ENCODE measurements around the gene CDH13. TPM values are rescaled to one million over a fixed set of nuclear protein-coding genes. Genes with fewer than 3 reads are reported as not detected.

CDH13 gene
- total and polyA plus RNA-seq, 5 donors: 20.7 to 123 (median 93.6) TPM

DNA sequence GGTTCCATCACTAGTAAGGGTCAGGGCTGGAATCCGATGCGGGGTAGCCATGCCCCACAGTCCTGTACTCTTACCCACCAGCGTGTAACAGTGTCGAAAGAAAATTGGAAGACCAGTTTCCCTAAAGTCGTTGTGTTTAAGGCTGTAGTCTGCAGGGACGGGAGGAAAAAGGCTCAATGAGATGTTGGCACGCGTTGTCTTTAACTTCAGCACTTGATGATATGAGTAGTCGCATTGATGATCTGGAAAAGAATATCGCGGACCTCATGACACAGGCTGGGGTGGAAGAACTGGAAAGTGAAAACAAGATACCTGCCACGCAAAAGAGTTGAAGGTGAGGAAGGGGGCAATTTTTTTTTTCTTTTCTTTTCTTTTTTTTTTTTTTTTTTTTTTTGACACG is 1182.3 kb downstream of the CDH13 start:
- H3K4me1 ChIP-seq (ENCODE audit: control insufficient read depth, insufficient read depth, low read length): peaks cover 5% of the 10 kb centered on the region
- H3K27ac ChIP-seq (ENCODE audit: low read length): no peak overlapping the region
- 83% methylated on average over 13 of the region's 13 CpGs for WGBS
- DNase-seq (no peak), ATAC-seq (no peak)
- H3K9me3 ChIP-seq (ENCODE audit: control insufficient read depth, low read length): no peaks in the 10 kb centered on the region
- H3K27me3 ChIP-seq (ENCODE audit: control insufficient read depth, insufficient read depth): no peaks in the 10 kb centered on the region
- intact Hi-C loops (cut with DNase I): no loop called here
- peak overlapping the region; percentile 78 for H3K4me3 ChIP-seq (ENCODE audit: low read length)

DNA sequence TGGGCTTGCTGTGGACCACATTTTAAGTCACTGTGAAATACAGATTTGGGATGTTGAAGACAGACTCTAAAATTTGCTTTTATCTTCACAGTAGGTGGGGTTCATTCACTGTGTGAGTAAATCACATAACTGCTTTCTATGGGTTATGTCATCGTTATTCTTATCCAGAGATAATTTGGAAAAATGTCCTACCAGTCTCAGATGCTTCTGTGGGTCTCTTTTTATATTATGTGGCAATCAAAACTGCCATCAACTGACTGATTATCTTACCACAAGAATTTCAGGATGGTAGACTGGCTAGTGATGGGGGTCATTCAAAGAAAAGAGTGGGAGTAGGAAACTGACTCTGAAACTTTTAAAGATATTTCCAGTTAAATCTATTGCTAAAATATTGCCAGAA is 1184.1 kb downstream of the CDH13 start:
- H3K9me3 ChIP-seq (ENCODE audit: control insufficient read depth, low read length): no peaks in the 10 kb centered on the region
- H3K27me3 ChIP-seq (ENCODE audit: control insufficient read depth, insufficient read depth): no peaks in the 10 kb centered on the region
- DNase-seq (no peak), ATAC-seq (no peak)
- H3K27ac ChIP-seq (ENCODE audit: low read length): no peak overlapping the region
- peaks cover 5% of the 10 kb centered on the region for H3K4me1 ChIP-seq (ENCODE audit: control insufficient read depth, insufficient read depth, low read length)
- intact Hi-C loops (cut with DNase I): no loop called here
- 49% methylated on average over 1 of the region's 1 CpG for WGBS
- no peak overlapping the region for H3K4me3 ChIP-seq (ENCODE audit: low read length)

DNA sequence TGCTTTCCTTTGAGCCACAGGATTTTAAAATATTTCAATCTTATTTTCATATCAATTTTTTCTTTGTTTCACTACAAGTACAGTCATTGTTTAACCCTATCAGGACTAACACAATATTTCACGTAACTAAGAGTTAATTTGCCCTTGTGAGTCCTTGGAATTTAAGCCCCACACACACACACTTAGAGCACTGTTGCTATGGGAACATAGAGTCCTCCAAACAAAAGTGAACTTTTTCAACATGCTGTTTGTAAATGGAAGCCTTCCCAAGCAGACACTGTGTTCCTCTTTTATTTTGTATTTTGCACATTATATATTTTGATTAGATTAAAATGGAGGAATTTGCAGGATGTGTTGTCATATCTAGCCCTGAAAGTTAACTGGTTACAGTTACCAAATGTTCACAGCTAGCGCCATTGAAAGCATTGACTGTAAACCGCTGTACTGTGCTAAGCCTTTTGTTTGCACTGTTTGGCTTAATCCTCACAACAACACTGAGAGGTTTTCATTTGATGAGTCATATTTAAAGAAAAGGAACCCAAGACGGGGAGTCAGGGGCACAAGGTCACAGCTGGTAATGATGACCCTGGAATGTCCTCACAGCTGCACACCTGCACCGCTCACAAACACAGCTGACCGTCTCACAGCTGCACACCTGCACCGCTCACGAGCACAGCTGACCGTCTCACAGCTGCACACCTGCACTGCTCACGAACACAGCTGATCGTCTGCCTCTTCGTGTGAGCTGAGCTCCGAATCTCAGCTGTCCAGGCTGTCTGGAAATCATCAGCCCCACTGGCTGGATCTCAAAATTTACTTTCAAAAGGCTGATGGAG is 1187.3 kb downstream of the CDH13 start:
- Histone ChIP-seq H3K4me3 (ENCODE audit: low read length) (no peak overlapping the region), H3K27me3 (ENCODE audit: control insufficient read depth, insufficient read depth) (no peaks in the 10 kb centered on the region), H3K4me1 (ENCODE audit: control insufficient read depth, insufficient read depth, low read length) (peaks cover 1% of the 10 kb centered on the region), H3K9me3 (ENCODE audit: control insufficient read depth, low read length) (no peaks in the 10 kb centered on the region), H3K27ac (ENCODE audit: low read length) (peak overlapping the region; percentile 1)
- DNase-seq (no peak), ATAC-seq (peak; percentile 45 to 57)
- 23% methylated on average over 13 of the region's 13 CpGs for WGBS
- intact Hi-C loops (cut with DNase I): no loop called here

DNA sequence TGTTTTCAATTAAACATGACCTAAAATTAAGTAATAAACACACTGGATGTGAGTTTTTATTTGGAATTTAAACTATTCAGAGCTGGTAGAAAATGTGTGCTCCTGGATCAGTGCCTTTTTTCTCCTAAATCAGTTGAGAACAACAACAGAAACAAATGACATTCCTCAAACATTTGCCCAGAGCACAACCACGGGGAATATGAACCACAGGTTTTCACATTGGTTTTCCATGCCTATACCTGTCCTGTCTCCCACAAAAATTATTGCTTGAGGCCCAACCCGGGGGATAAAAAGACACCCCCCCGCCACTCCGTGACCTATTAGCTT is 1187.9 kb downstream of the CDH13 start:
- 79% methylated on average over 4 of the region's 4 CpGs for WGBS
- ATAC-seq: no peak
- Histone ChIP-seq H3K27ac (ENCODE audit: low read length) (no peak overlapping the region), H3K4me3 (ENCODE audit: low read length) (no peak overlapping the region), H3K4me1 (ENCODE audit: control insufficient read depth, insufficient read depth, low read length) (no peaks in the 10 kb centered on the region), H3K27me3 (ENCODE audit: control insufficient read depth, insufficient read depth) (no peaks in the 10 kb centered on the region), H3K9me3 (ENCODE audit: control insufficient read depth, low read length) (no peaks in the 10 kb centered on the region)
- intact Hi-C loops (cut with DNase I): no loop called here
- DNase-seq: no peak

DNA sequence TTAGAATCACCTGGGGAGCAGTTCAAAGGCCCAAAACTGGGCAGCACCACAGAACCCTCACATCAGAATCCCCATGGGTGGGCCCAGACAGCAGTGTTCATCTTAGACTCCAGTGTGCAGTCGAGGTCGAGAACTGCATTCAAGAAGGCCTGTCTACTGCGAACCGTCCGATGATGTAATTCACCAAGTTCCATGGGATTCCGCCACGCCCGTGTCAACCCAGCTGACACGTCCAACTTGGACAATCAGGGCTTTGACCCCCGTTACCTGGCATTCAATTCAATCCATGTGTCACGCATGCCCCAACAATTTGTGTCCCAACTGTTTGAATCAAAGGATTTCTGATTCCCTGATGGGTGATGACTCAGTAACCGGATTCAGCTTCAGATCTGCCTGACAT is 1190.3 kb downstream of the CDH13 start:
- H3K27me3 ChIP-seq (ENCODE audit: control insufficient read depth, insufficient read depth): no peaks in the 10 kb centered on the region
- H3K9me3 ChIP-seq (ENCODE audit: control insufficient read depth, low read length): no peaks in the 10 kb centered on the region
- WGBS: 91% methylated on average over 12 of the region's 12 CpGs
- ATAC-seq (no peak), DNase-seq (no peak)
- intact Hi-C loops (cut with DNase I): no loop called here
- H3K27ac ChIP-seq (ENCODE audit: low read length): no peak overlapping the region
- H3K4me1 ChIP-seq (ENCODE audit: control insufficient read depth, insufficient read depth, low read length): no peaks in the 10 kb centered on the region
- H3K4me3 ChIP-seq (ENCODE audit: low read length): no peak overlapping the region

DNA sequence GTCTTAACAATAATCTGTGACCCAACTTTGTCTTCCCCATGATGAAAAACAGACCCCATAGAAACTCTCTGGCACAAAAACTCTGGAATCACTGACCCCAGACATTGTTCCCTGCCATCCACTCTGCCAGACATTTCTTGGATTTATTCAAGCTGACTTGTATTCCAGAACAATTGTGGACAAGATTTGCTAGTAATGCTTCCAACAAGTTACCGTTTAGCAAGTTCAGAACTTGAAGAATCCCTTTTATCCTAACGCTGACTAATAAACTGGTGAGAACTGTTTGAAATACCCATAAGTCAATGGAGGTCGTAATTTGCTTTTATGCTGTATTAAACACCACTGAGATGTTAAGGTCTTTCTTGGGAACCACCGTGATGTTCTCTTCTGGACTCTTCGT is 1191.5 kb downstream of the CDH13 start:
- DNase-seq (no peak), ATAC-seq (no peak)
- 85% methylated on average over 5 of the region's 5 CpGs for whole genome bisulfite sequencing
- H3K4me1 ChIP-seq (ENCODE audit: control insufficient read depth, insufficient read depth, low read length): no peaks in the 10 kb centered on the region
- no peaks in the 10 kb centered on the region for H3K27me3 ChIP-seq (ENCODE audit: control insufficient read depth, insufficient read depth)
- H3K27ac ChIP-seq (ENCODE audit: low read length): no peak overlapping the region
- no peaks in the 10 kb centered on the region for H3K9me3 ChIP-seq (ENCODE audit: control insufficient read depth, low read length)
- intact Hi-C loops (cut with DNase I): no loop called here
- no peak overlapping the region for H3K4me3 ChIP-seq (ENCODE audit: low read length)

DNA sequence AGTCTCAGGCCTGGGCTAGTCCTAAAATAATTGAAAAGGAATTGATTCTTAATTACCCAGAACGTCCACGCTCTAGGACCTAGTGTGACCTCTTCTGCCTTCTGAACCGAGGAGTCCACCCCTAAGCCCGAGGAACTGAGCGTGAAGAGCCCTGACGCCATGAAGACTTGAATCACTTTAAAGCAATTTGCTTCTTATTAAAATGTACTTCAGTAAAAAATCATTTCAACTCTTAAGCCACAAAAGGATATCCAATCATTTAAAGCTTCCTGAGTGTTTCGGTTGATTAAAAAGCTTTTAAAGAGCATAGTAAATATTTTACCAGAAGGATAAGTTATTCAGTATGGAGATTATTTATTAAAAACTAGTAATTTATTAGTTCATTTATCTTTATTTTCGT is 1192.6 kb downstream of the CDH13 start:
- no peak overlapping the region for H3K27ac ChIP-seq (ENCODE audit: low read length)
- WGBS: 81% methylated on average over 8 of the region's 8 CpGs
- DNase-seq (no peak), ATAC-seq (no peak)
- H3K4me3 ChIP-seq (ENCODE audit: low read length): no peak overlapping the region
- H3K9me3 ChIP-seq (ENCODE audit: control insufficient read depth, low read length): no peaks in the 10 kb centered on the region
- no peaks in the 10 kb centered on the region for H3K27me3 ChIP-seq (ENCODE audit: control insufficient read depth, insufficient read depth)
- H3K4me1 ChIP-seq (ENCODE audit: control insufficient read depth, insufficient read depth, low read length): no peaks in the 10 kb centered on the region
- intact Hi-C loops (cut with DNase I): no loop called here

DNA sequence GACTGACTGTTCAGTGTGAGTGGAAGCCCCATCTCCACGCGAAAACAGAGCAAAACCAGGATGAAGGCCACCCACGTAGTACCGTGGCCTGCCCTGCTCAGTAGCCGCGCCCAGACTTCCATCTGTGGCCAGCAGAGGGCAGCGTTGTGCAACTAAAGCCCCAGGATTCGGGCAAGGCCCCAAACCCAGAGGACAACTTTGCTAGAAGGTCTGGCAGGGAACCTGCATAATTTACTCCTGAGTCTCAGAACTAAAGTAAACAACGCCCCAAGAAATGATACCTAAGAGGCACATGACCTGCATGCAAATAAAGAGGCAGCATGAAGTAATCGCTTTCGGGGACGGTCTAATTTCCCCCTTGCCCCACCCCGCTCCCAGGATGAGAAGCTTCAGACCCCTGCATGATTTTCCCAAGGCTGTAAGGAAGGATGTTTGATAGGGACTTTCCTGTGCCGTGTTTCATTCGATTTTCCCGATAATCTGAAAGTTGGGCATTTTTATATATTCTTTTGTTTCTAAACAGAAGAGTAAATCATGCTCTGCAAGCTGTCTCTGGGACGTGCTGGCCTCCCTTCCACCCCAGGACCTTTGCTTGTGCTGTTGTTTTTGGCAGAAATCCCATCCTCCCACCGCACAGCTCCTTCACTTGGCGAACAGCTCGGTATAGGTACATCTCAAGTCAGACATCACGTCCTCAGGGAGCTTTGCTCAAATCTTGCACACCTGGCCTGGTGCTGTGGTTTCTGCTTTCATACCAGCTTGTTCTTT is 1199.6 kb downstream of the CDH13 start:
- ATAC-seq (peak; percentile 82 to 91), DNase-seq (peak; percentile 83 to 95 (median 93))
- intact Hi-C loops (cut with DNase I): loop anchor here (2.0 to 10.0 kb wide), 6 partner anchors 51 to 238 kb away; partner anchors contain the start of gene OSGIN1 (in 1 of the 4)
- Histone ChIP-seq H3K27me3 (ENCODE audit: control insufficient read depth, insufficient read depth) (no peaks in the 10 kb centered on the region), H3K4me3 (ENCODE audit: low read length) (no peak overlapping the region), H3K9me3 (ENCODE audit: control insufficient read depth, low read length) (no peaks in the 10 kb centered on the region), H3K27ac (ENCODE audit: low read length) (no peak overlapping the region), H3K4me1 (ENCODE audit: control insufficient read depth, insufficient read depth, low read length) (no peaks in the 10 kb centered on the region)
- WGBS: 41% methylated on average over 21 of the region's 21 CpGs

DNA sequence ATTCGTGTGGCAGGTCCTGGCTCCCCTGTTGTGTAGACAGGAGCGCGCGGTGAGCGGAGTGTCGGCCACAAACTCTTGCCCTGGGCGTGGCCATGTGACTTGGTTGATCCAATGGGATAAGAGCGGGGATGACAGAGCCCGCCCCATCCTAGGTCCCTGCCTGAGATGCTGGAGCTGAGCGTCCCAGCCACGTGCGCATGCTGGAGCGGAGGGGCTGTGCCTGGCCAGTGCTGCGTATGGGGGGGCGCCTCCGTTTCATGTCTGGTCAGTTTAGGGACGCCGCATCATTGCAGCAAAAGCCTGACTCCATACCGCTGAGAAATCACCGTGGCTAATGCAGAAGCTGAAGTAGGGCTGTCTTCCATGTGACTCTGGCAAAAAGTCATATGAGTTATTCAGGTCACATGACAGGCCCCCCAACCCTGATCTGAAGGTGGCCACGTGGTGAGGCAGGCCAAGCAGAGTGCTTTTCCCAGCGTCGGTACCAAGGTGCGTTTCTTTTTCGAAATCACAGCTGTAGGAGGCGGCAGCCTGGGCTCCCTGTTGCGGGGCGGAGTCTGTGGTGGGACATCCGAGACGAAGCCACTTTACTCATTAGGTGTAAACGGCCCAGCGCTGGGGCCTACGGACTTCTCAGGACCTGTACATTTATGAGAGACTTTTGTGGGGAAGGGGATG is 1203.5 kb downstream of the CDH13 start:
- intact Hi-C loops (cut with DNase I): no loop called here
- WGBS: 89% methylated on average over 33 of the region's 33 CpGs

DNA sequence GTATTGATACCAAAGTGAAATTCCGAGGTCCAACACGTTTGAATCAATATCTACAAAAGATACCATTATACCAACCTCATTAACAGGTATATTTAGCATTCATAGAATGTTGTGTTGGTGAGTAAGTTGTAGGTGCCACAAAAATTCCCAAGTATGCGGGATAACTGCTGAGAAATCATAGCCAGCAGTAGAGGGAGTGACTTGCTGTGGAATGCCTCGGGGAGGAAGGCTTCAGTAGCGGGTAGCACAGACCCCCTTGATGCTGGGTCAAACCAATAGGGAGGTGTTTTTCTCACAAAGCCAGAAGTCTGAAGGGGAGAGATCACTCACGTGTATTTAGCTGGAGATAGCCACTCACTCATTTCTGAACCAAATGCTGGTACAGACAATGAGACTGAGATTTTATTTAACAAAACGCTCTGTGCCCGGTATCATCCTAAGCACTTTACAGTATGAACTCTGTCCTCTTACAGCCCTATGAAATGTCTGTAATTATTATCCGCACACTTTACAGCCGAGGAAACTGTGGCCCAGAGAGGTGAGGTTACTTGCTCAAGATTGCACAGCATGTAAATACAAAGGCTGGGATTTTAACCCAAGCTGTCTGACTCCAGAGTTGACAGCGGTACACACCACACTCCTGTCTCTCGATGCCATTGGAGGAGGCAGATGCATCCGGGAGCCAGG is 1204.1 kb downstream of the CDH13 start:
- Histone ChIP-seq H3K9me3 (ENCODE audit: control insufficient read depth, low read length) (no peaks in the 10 kb centered on the region), H3K4me3 (ENCODE audit: low read length) (no peak overlapping the region), H3K27me3 (ENCODE audit: control insufficient read depth, insufficient read depth) (no peaks in the 10 kb centered on the region), H3K4me1 (ENCODE audit: control insufficient read depth, insufficient read depth, low read length) (no peaks in the 10 kb centered on the region), H3K27ac (ENCODE audit: low read length) (no peak overlapping the region)
- intact Hi-C loops (cut with DNase I): no loop called here
- no peak for DNase-seq
- ATAC-seq: no peak
- WGBS: 67% methylated on average over 13 of the region's 13 CpGs

More for the DNA sequence above, 1203.5 kb downstream of the CDH13 start:
- DNase-seq (no peak), ATAC-seq (no peak)
- Histone ChIP-seq H3K27me3 (ENCODE audit: control insufficient read depth, insufficient read depth) (no peaks in the 10 kb centered on the region), H3K4me1 (ENCODE audit: control insufficient read depth, insufficient read depth, low read length) (no peaks in the 10 kb centered on the region), H3K9me3 (ENCODE audit: control insufficient read depth, low read length) (no peaks in the 10 kb centered on the region), H3K4me3 (ENCODE audit: low read length) (no peak overlapping the region), H3K27ac (ENCODE audit: low read length) (no peak overlapping the region)
